Testis (tissue), 2 donors: ENCODE data around the gene L3HYPDH.

Experiments
- CTCF ChIP-seq, 3 experiments: fragments of 450-650 bp in 2 of 3; fragments of 200-600 bp in 1 of 3; sonication (generic) in 1 of 3; IDR thresholded peaks; one replicate each; pipeline ENCODE4 v1.5.1; 2016 to 2019; ENCODE audit warnings: antibody characterized with exemption in 3 of 3, mild to moderate bottlenecking in 2 of 3, moderate library complexity in 1 of 3
- POLR2A ChIP-seq: fragments of 450-650 bp; IDR thresholded peaks from one replicate; pipeline ENCODE4 v1.6.1; 2017; ENCODE audit warnings: antibody characterized with exemption, mild to moderate bottlenecking, moderate library complexity

GRCh38 chr14:59455411-59455810 lies 28.8 kb downstream of the L3HYPDH start:
- TF ChIP-seq POLR2A: no peak
- TF ChIP-seq CTCF (IDR thresholded peaks at IDR 0.05): no peak
